GM19395 (cell line): ENCODE data around the gene GPX6.
"Not testable (repeated sequence)": the region's sequence is repeated elsewhere in the genome, so short reads cannot be mapped to it uniquely, and the experiment has no call there.

Experiments
- ATAC-seq: cut with Tn5 transposase; IDR thresholded peaks from one replicate; pipeline ENCODE4 v1.9.1; 2021; ENCODE audit warnings: mild to moderate bottlenecking, moderate library complexity; ENCODE audit not compliant: unreplicated experiment

Gene GPX6

DNA sequence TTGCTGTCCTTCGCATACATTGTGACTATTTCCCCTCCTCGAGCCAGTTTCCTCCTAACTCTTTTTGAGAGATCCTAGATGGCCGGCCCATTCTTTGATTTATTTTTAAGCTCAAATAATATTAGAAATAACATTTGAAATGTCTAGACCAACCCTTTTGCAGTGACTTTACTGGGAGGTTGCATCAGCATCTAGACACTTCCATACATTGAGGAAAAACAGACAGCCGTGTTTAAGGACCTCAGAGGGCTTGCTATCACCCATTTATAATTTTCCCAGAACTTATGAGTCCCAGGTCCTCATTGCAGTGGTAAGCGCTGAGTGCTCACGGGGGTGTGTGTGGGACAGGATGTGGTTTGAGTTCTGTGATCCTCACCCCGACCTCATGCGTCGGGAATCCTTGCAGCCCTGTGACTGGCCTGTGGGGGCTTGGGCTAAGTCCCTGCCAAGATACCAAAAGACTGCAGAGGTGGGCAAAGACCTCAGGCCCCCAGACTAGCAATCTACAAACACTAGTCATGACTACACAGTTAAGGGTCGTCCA, 10.0 kb upstream of the GPX6 start, which contains the start of gene GPX5:
Gene GPX5, plus strand, starts transcription at position 386 of the 544 bp plus-strand sequence. Its CDS starts 133 bp downstream, at position 519.
- no peak for ATAC-seq

DNA sequence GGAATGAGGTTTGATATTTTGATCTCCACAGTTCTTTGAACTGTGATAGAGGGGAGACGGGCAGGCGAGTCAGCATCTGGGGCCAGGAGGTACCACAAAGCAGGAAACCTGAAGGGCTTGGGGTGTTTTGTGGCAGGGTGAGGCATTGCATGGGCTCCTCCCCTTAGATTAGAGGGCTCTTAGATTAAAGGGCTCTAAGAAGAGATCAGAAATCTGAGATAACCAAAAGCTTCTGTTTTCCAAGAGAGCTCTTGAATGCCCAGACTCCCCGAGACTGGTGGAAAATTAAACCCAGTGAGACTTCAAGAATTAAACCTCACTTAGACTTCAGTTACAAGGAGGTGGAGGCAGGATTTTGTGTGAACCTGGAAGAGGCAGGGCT, 7.6 kb upstream of the GPX6 start:
- no peak for ATAC-seq

DNA sequence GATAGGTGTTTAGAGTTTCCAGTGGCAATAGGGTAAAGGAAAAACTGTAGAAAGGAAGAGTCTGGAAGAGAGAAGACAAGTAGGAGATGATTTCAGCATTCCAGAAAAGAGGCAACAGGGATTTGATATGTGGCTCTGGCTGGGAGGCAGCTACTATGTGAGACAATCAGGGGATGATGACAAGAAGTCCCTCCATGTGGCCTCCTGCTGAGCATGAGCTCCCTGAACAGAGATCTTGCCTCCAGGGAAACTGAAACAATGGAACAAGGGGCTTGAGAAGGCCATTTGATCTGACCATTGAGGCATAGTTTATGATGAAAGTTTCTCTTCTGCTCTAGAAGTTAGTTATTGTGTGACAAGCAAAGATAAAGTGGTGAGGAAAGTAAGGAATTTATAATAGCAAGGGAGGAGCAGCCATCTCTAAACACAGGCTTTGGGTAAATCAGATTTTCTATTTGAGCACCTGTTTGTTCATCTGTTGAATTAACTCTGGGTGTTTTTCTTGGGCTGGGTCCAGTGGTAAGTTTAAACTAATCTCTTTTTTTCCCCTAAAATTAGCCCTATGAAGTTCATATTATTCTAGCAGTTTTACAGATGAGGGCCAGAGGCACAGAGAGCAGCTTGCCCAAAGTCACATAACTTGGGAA, 7.1 kb upstream of the GPX6 start:
- ATAC-seq, result no peak

DNA sequence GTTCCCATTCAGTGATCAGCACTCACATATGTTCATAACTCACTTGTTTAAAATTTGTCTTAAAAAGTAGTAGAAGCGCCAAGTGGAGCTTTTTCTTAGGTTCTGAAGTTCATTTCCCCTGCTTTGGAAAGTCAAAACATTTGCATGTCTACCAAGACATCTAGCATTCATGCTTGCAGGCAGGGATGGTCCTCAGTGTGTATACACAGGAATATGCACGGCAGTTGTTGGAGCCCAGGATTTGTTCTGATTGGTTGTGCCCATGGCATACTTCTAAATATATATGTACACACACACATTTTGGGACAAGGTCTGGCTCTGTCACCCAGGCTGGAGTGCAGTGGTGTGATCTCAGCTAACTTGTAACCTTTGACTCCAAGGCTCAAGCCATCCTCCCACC, 2.4 kb upstream of the GPX6 start:
- ATAC-seq, result no peak

DNA sequence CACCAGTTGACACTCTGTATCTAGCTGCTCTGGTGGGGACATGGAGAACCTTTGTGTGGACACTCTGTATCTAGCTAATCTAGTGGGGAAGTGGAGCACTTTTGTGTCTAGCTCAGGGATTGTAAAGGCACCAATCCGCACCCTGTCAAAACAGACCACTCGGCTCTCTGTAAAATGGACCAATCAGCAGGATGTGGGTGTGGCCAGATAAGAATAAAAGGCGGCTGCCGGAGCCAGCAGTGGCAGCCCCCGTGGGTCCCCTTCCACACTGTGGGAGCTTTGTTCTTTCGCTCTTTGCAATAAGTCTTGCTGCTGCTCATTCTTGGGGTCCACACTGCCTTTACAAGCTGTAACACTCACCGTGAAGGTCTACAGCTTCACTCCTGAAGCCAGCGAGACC, 3.2 kb downstream of the GPX6 start:
- ATAC-seq, result not testable (repeated sequence)

DNA sequence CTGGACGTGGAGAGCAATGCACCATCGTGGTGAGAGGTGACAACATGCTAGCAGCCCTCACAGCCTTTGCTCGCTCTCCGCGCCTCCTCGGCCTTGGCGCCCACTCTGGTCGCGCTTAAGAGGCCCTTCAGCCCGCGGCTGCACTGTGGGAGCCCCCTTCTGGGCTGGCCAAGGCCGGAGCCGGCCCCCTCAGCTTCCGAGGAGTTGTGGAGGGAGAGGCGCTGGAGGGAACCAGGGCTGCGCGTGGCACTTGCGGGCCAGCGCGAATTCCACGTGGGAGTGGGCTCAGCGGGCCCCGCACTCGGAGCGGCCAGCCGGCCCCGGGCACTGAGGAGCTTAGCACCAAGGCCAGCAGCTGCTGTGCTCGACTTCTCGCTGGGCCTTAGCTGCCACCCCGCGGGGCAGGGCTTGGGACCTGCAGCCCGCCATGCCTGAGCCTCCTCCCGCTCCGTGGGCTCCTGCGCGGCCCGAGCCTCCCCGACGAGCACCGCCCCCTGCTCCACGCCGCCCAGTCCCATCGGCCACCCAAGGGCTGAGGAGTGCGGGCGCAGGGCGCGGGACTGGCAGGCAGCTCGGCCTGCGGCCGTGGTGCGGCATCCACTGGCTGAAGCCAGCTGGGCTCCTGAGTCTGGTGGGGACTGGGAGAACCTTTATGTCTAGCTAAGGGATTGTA, 3.8 kb downstream of the GPX6 start:
- ATAC-seq, result no peak

DNA sequence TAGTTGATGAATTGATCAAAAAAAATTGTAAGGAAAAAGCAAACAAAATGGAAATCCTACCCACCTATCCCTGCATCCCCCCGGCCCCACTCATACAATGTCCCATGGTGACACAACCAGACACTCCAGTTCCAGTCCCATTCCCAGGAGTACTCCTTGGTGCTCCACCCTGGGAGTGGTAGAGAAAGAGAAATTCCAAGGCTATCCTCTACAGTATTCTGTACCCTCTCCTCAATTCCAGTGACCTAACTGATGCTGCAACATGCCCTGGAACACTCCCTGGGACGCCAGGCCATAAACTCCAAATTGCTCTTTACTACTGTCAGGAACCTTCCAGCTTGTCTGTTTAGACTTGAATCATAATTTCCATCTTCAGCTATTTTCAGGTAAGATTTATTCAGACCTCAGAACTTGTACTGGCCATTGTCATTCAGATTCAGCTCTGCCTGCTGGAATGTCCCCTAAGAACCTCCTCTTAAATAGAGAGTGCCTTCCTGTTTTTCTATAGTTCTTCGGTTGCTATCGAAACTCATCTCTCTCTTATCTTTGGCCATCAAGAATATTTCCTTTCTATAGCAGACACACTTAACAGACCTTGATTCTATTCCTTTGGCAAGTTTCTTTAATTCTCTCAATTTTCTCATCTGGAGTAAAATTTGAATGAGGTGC, 8.7 kb downstream of the GPX6 start:
- no peak for ATAC-seq

DNA sequence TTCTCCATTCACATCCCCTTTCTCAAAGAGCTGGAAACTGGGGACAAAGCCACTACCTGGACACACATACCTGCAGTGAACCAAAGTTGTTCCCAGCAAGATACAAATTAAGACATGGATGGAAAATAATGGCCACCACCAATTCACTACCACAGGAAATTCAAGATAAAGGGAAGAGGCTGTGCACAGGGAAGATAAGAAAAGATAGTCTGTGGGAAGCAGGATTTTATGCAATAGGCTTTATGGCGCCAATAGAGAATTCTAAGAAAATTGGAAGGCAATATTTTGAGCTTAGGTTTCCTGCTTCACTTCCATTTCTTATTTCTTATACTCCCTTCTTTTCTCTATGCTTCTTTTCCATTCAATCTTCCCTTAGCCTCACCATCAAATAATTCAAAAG, 9.9 kb downstream of the GPX6 start:
- ATAC-seq, result no peak

DNA sequence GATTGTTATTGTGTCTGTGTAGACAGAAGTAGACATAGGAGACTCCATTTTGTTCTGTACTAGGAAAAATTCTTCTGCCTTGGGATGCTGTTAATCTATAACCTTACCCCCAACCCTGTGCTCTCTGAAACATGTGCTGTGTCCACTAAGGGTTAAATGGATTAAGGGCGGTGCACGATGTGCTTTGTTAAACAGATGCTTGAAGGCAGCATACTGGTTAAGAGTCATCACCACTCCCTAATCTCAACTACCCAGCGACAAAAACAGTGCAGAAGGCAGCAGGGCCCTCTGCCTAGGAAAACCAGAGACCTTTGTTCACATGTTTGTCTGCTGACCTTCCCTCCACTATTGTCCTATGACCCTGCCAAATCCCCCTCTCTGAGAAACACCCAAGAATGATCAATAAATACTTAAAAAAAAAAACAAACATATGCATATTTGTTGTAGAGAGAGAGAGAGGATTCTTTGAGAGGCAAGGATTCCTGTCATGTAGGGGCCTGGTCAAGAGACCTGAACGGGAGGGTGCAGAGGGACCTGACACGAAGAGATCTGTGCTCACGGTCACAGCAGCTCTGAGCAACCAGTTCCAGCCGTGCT, 12.8 kb downstream of the GPX6 start:
- ATAC-seq, result not testable (repeated sequence)

DNA sequence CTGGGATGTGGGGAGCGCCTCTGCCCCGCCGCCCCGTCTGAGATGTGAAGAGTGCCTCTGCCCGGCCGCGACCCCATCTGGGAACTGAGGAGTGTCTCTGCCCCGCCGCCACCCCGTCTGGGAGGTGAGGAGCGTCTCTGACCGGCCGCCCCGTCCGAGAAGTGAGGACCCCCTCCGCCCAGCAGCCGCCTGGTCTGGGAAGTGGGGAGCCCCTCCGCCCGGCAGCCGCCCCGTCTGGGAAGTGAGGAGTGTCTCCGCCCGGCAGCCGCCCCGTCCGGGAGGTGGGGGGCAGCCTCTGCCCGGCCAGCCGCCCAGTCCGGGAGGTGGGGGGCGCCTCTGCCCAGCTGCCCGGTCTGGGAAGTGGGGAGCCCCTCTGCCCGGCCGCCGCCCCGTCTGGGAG, 13.5 kb downstream of the GPX6 start:
- ATAC-seq, result not testable (repeated sequence)

DNA sequence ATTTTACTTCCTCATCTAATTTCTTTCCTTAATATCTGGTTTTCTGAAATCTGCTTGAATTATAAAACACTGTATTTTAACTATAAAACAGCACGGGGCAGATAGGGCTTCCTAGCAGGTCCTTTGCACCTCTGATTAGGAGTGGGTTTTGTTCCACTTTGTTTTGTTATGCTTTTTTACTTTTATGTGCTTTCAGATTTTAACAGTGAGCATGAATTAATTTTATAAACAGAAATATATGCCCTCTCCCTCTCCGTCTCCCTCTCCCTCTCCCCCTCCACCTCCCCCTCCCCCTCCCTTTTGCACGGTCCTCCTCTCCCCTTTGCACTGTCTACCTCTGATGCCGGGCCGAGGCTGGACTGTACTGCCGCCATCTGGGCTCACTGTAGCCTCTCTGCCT, 14.3 kb downstream of the GPX6 start:
- no peak for ATAC-seq

DNA sequence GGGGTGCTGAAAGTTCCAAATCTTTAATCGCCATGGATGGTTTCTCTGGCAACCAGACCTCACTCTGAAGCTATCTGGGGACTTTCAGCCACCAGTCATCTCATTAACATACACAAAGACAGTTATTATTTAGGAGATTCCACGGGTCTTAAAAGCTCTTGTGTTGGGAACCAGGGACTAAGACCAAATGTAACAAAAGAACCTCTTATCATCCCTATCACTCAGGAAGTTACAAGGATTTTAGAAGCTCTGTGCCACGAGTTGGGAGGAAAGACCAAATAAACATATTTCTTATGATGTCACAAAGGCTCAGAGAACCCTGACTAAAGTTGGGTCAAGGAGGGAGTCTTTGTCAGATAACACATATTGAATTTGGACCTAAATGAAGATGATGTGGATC, 17.7 kb downstream of the GPX6 start:
- ATAC-seq, result no peak

DNA sequence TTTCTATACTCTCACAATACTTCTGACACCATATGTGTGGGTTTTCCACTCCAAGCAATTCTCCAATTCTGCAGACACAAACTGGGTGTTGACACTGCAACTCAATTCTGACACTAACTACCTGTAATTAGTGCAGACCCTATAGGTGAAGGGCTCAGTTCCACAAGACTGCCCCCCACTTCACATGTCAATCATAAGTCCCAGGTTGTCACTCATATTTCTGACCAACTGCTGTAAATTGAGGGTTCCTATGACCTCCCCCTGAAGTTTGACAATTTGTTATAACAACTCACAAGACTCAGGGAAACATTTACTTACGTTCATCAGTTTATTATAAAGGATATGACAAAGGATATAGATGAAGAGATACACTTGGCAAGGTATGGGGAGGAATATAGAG, 18.3 kb downstream of the GPX6 start:
- ATAC-seq, result no peak

DNA sequence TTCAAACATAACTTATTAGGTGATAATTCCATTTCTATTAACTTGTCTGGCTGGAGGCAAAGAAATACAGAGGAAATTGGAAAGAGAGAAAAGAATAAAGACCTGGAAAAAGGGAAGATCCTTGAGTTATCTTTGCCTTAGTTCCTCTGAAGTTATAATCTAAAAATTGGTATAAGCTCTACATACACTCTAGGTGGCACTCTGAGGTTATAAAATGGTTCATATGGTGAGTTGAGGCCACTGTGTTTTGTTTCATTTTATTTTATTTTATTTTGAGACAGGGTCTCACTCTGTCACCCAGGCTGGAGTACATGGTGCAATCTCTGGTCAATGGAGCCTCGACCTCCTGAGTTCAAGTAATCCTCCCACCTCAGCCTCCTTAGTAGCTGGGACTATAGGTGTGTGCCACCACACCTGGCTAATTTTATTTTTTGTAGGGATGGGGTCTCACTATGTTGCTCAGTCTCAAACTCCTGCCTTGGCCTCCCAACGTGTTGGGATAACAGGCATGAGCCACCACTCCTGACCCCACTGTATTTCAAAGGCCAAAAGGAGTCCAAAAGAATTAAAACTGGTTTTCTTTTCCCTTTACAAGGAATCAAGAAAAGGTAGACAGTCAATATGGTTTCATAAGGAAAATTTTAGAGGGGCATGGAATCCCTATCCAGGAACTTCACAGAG, 19.4 kb downstream of the GPX6 start:
- ATAC-seq, result no peak

DNA sequence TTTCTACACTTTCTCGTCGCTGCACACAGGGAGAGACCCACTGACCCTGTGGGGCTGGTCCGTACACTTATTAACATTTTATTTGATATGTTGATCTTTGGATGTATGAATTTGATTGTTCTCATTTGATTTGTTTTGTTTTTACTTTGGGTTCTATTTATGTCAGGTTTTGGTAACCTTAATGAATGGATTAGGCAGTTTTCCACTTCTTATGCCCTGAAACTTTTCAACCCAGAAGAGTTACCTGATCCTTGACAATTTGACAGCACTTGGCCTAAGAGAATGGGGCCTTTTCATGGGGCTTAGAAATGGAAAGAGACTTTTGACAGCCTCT, 23.6 kb downstream of the GPX6 start:
- no peak for ATAC-seq

DNA sequence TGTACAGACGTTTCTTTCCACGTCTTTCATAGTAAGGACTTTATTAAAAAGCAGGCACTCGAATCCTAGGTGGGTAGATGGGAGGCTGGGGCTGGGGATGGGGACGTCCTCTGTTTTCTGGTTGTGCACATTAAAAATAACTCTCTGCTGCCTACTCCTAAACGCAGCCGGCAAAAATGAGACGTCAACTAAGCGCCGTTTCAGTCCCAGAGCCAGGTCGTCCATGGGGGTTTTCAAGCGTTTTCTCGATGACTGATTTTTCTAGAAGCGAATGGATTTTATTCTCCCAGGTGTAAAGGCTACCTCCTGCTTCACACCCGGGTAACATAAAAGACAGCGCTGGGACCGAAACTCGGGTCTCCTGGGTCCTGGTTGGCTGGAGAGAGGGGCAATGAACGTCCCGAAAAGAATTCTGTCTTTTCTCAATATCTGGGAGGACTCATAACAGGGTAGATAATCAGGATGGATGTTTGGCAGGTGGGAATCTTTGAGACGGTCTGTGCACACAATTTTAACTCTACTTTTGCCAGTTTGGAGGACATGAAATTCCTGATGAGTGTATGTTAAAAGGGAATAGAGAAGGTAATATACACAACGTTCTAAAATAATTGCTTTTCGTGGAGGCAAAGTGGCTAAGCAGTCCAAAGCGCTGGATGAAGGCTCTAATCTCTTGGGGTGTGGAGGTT, 25.2 kb downstream of the GPX6 start:
- ATAC-seq, result peak; percentile 45

DNA sequence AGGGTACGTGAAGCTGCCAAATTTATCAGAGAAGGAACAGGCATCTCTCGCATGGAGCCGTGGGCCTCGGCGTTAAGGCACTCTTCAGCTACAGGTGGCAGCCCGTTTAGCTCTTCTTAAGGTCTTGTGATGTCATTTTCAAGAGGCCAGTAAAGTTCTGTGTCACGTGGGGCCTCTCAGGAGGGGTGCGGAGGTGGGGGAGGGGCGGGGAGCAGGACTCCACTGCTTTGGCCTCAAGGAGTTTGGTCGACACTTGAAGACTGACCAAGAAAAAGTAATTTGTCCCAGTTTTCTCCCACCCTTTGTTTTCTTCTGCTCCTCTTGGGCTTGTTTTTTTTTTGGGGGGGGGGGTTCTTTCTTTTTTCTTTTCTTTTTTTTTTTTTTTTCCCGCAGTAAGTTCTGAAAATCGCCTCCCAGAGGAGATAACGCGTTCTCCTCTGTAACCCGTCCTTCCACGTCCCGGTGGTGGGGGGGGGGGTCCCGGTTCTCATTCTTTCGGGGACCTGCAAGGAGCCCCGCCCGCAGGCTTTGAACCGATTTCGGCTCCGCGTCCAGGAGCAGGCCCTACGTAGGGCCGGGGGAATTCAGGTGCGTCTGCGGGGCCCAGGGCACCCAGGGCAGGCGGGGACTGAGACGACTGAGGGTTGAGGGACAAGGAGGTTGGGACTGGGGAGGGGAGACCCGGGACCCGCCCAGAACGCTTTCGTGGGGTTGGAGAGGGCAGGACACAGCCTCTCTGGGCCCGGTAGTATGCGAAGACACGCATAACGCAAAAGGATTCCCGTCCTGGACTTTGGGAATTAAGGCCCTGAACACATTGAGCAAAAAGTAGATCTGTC, 26.0 kb downstream of the GPX6 start:
- ATAC-seq, result peak; percentile 78

DNA sequence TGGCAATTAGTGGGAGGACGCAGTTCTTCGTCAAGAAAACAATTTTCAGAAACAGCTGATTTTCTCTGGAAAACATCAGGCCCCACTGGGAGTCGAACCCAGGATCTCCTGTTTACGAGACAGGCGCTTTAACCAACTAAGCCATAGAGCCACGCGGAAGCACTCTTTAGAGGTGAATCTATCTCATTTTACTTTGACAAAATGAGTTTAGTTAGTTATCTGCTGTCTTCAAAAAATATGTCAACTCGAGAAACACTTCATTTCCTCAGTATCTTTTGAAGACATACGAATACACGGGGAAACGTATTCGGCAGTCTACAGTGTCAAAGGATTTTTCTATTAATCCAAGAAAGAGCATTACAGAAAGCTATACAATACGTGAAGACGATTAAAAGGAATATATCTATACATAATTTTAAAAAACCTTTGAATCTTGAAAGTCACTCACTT, 26.7 kb downstream of the GPX6 start:
- ATAC-seq, result peak; percentile 41

DNA sequence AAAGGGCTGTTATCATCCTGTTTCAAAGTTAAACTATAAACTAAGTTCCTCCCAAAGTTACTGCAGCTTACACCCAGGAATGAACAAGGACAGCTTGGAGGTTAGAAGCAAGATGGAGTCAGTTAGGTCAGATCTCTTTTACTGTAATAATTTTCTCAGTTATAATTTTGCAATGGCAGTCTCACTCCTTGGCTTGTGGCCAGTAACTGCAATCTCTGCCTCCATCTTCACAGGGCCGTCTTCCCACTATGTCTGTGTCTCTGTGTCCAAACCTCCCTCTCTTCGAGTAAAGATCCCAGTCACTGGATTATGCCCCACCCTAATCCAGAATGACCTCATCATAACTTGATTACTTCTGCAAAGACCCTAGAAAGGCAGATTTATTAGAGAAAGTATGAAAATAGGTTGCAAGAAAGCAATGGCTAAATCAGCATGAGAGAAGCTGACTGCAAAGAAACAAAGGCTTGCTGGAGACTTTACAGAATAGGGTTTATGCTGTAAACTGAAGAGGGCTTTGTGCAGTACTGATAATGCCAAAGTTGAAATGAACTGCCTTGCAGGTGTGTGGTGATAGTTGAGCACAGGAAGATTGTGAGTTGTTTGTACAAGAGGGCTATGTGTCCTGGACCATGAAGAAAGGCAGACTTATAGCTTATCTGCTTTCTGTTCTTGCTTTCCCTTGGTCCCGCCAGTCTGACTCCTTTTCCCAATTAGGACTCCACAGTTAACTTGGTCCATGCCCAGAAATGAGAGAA, 28.4 kb downstream of the GPX6 start:
- no peak for ATAC-seq
